ENCODE results near the gene BLCAP. TPM values are rescaled to one million over a fixed set of nuclear protein-coding genes. Genes with fewer than 3 reads are reported as not detected.

BLCAP gene
- total RNA-seq, 1 experiment from 2014 or later, result 99.9 TPM

- H3K27ac ChIP-seq, result no peak overlapping the region
- BruUV-seq (replicated peaks), result no TSS peak
- no peak overlapping the region for H2AFZ ChIP-seq
- H3K4me3 ChIP-seq, result no peak overlapping the region
- no peaks in the 10 kb centered on the region for H3F3A ChIP-seq (ENCODE audit: insufficient read depth, low read depth)
- no peaks in the 10 kb centered on the region for H3K9me3 ChIP-seq (ENCODE audit: insufficient read depth, low read depth)
- ChIA-PET CTCF (interaction anchor here (0.6 kb wide), 1 partner anchor 411 kb away, joined by 3 read pairs; no protein-coding TSS in a partner anchor), POLR2A (ENCODE audit: unreplicated experiment) (interaction anchor here (0.6 kb wide), 1 partner anchor 1073 kb away, joined by 3 read pairs; no protein-coding TSS in a partner anchor)
- H3K9me2 ChIP-seq (ENCODE audit: insufficient read depth), result no peaks in the 10 kb centered on the region
- peaks cover 4% of the 10 kb centered on the region; the same call in 1 of the 2 replicates for H4K20me1 ChIP-seq (ENCODE audit: insufficient read depth)
- H3K4me2 ChIP-seq, result no peak overlapping the region
- DNase-seq, result no peak
- H3K79me2 ChIP-seq (ENCODE audit: low read depth), result no peaks in the 10 kb centered on the region
- peaks cover 17% of the 10 kb centered on the region; the same call in 1 of the 2 replicates for H3K27me3 ChIP-seq (ENCODE audit: insufficient read depth, low read depth)
- intact Hi-C loops (cut with micrococcal nuclease; ENCODE audit: unreplicated experiment), result loop anchor here (5.0 to 10.0 kb wide), 6 partner anchors 344 to 847 kb away; partner anchors contain the start of genes TGM2 and VSTM2L
- no peaks in the 10 kb centered on the region for H3K36me3 ChIP-seq (ENCODE audit: low read depth)
- H3K4me1 ChIP-seq (replicated peaks; ENCODE audit: insufficient read depth), result no peaks in the 10 kb centered on the region
- TF ChIP-seq CTCF (conservative IDR thresholded peaks at IDR 0.05), result no peak
- TF ChIP-seq EZH2 (IDR thresholded peaks at IDR 0.05; ENCODE audit: low read depth), result no peak
Measured at GRCh38 chr20:37560629-37561028, 33.0 kb upstream of the BLCAP start.

- no peaks in the 10 kb centered on the region for H3F3A ChIP-seq (ENCODE audit: insufficient read depth, low read depth)
- no peaks in the 10 kb centered on the region for H3K9me2 ChIP-seq (ENCODE audit: insufficient read depth)
- no TSS peak for BruUV-seq (replicated peaks)
- no peaks in the 10 kb centered on the region for H3K9me3 ChIP-seq (ENCODE audit: insufficient read depth, low read depth)
- intact Hi-C loops (cut with micrococcal nuclease; ENCODE audit: unreplicated experiment), result loop anchor here (5.0 to 10.0 kb wide), 6 partner anchors 345 to 848 kb away; partner anchors contain the start of genes TGM2 and VSTM2L
- peaks cover 7% of the 10 kb centered on the region; the same call in 1 of the 2 replicates for H3K27me3 ChIP-seq (ENCODE audit: insufficient read depth, low read depth)
- no peaks in the 10 kb centered on the region for H4K20me1 ChIP-seq (ENCODE audit: insufficient read depth)
- no peak overlapping the region for H3K4me2 ChIP-seq
- no peak for TF ChIP-seq EZH2 (IDR thresholded peaks at IDR 0.05; ENCODE audit: low read depth)
- no peaks in the 10 kb centered on the region for H3K79me2 ChIP-seq (ENCODE audit: low read depth)
- no peak overlapping the region for H2AFZ ChIP-seq
- H3K36me3 ChIP-seq (ENCODE audit: low read depth), result no peaks in the 10 kb centered on the region
- POLR2A ChIA-PET (ENCODE audit: unreplicated experiment), result no interaction called here
- no peak overlapping the region for H3K27ac ChIP-seq
- no peaks in the 10 kb centered on the region for H3K4me1 ChIP-seq (replicated peaks; ENCODE audit: insufficient read depth)
- CTCF ChIA-PET, result interaction anchor here (0.6 kb wide), 1 partner anchor 433 kb away, joined by 14 read pairs; no protein-coding TSS in a partner anchor
- no peak overlapping the region for H3K4me3 ChIP-seq
- no peak for DNase-seq
Measured at GRCh38 chr20:37559312-37560027, 31.8 kb upstream of the BLCAP start.

- H3K9me3 ChIP-seq (ENCODE audit: insufficient read depth, low read depth), result no peaks in the 10 kb centered on the region
- H3K9me2 ChIP-seq (ENCODE audit: insufficient read depth), result no peaks in the 10 kb centered on the region
- CTCF ChIA-PET, result no interaction called here
- TF ChIP-seq CTCF (conservative IDR thresholded peaks at IDR 0.05), result no peak
- TF ChIP-seq EZH2 (IDR thresholded peaks at IDR 0.05; ENCODE audit: low read depth), result no peak
- no peak overlapping the region for H3K27ac ChIP-seq
- BruUV-seq (replicated peaks), result no TSS peak
- H4K20me1 ChIP-seq (ENCODE audit: insufficient read depth), result no peaks in the 10 kb centered on the region
- peaks cover 1% of the 10 kb centered on the region; the same call in 1 of the 2 replicates for H3K27me3 ChIP-seq (ENCODE audit: insufficient read depth, low read depth)
- no peak overlapping the region for H3K4me3 ChIP-seq
- no peak for DNase-seq
- no peak overlapping the region for H3K4me2 ChIP-seq
- H2AFZ ChIP-seq, result no peak overlapping the region
- no peaks in the 10 kb centered on the region for H3F3A ChIP-seq (ENCODE audit: insufficient read depth, low read depth)
- POLR2A ChIA-PET (ENCODE audit: unreplicated experiment), result no interaction called here
- no peaks in the 10 kb centered on the region for H3K79me2 ChIP-seq (ENCODE audit: low read depth)
- H3K36me3 ChIP-seq (ENCODE audit: low read depth), result no peaks in the 10 kb centered on the region
- no peaks in the 10 kb centered on the region for H3K4me1 ChIP-seq (replicated peaks; ENCODE audit: insufficient read depth)
- intact Hi-C loops (cut with micrococcal nuclease; ENCODE audit: unreplicated experiment), result no loop called here
Measured at GRCh38 chr20:37558779-37559178, 31.1 kb upstream of the BLCAP start.

All from PC-9 (cell line).